ENCODE data around the gene MAPK12. TPM values are rescaled to one million over a fixed set of nuclear protein-coding genes. Genes with fewer than 3 reads are reported as not detected.

MAPK12 gene
- total RNA-seq, 4 donors from 2014 or later: 12.3 to 32.0 (median 24.1) TPM

GRCh38 chr22:50286275-50286674 lies 24.8 kb upstream of the MAPK12 start:
- TF ChIP-seq CTCF (IDR thresholded peaks at IDR 0.05): no peak
- TF ChIP-seq POLR2A (IDR thresholded peaks at IDR 0.05): no peak
- no peak for TF ChIP-seq EP300 (IDR thresholded peaks at IDR 0.05)
- WGBS, 2 donors: 85 to 92% methylated on average over 7 to 21 of the region's 21 CpGs
- no peak overlapping the region for H3K27ac ChIP-seq
- H3K36me3 ChIP-seq: peaks cover 24 to 97% (median 40%) of the 10 kb centered on the region in 3 donors
- peaks cover 0 to 30% (median 0%) of the 10 kb centered on the region in 4 donors for H3K4me1 ChIP-seq
- DNase-seq (ENCODE audit: low spot score in 2 of 2): no peak
- H3K9me3 ChIP-seq: no peaks in the 10 kb centered on the region
- no peaks in the 10 kb centered on the region for H3K27me3 ChIP-seq
- no peak overlapping the region for H3K4me3 ChIP-seq

GRCh38 chr22:50285568-50286229 lies 24.2 kb upstream of the MAPK12 start:
- Histone ChIP-seq H3K9me3 (no peaks in the 10 kb centered on the region), H3K4me1 (peaks cover 0 to 25% (median 0%) of the 10 kb centered on the region in 4 donors), H3K36me3 (peaks cover 24 to 97% (median 45%) of the 10 kb centered on the region in 3 donors), H3K27ac (no peak overlapping the region), H3K4me3 (no peak overlapping the region), H3K27me3 (no peaks in the 10 kb centered on the region)
- WGBS, 2 donors: 92 to 96% methylated on average over 19 to 25 of the region's 34 CpGs
- no peak for DNase-seq (ENCODE audit: low spot score in 2 of 2)
- TF ChIP-seq POLR2A (IDR thresholded peaks at IDR 0.05) (no peak), CTCF (IDR thresholded peaks at IDR 0.05) (no peak), EP300 (IDR thresholded peaks at IDR 0.05) (no peak)

- H3K27ac ChIP-seq: no peak overlapping the region
- DNase-seq (ENCODE audit: low spot score in 2 of 2): no peak
- H3K4me1 ChIP-seq: peaks cover 0 to 18% (median 0%) of the 10 kb centered on the region in 4 donors
- WGBS, 2 donors: 81 to 94% methylated on average over 4 to 6 of the region's 13 CpGs
- H3K9me3 ChIP-seq: no peaks in the 10 kb centered on the region
- no peaks in the 10 kb centered on the region for H3K27me3 ChIP-seq
- H3K36me3 ChIP-seq: peaks cover 28 to 97% (median 45%) of the 10 kb centered on the region in 3 donors
- no peak for TF ChIP-seq EP300 (IDR thresholded peaks at IDR 0.05)
- TF ChIP-seq CTCF (IDR thresholded peaks at IDR 0.05): no peak
- TF ChIP-seq POLR2A (IDR thresholded peaks at IDR 0.05): no peak
- no peak overlapping the region for H3K4me3 ChIP-seq
These were observed 23.0 kb upstream of the MAPK12 start for GRCh38 chr22:50284479-50284878.

GRCh38 chr22:50283821-50284220 lies 22.3 kb upstream of the MAPK12 start:
- H3K9me3 ChIP-seq: no peaks in the 10 kb centered on the region
- H3K4me1 ChIP-seq: peaks cover 0 to 12% (median 0%) of the 10 kb centered on the region in 4 donors
- H3K4me3 ChIP-seq: no peak overlapping the region
- 92 to 93% methylated on average over 25 to 30 of the region's 30 CpGs for WGBS, 2 donors
- no peaks in the 10 kb centered on the region for H3K27me3 ChIP-seq
- DNase-seq (ENCODE audit: low spot score in 2 of 2): no peak
- no peak overlapping the region for H3K27ac ChIP-seq
- H3K36me3 ChIP-seq: peaks cover 25 to 97% (median 40%) of the 10 kb centered on the region in 3 donors
- TF ChIP-seq POLR2A (IDR thresholded peaks at IDR 0.05): no peak
- TF ChIP-seq CTCF (IDR thresholded peaks at IDR 0.05): no peak
- TF ChIP-seq EP300 (IDR thresholded peaks at IDR 0.05): no peak

GRCh38 chr22:50282361-50283155 lies 21.1 kb upstream of the MAPK12 start:
- H3K4me1 ChIP-seq: peaks cover 0 to 6% (median 0%) of the 10 kb centered on the region in 4 donors
- no peaks in the 10 kb centered on the region for H3K9me3 ChIP-seq
- peaks cover 15 to 97% (median 31%) of the 10 kb centered on the region in 3 donors for H3K36me3 ChIP-seq
- DNase-seq (ENCODE audit: low spot score in 2 of 2): no peak
- no peak overlapping the region for H3K4me3 ChIP-seq
- 79 to 88% methylated on average over 26 to 39 of the region's 45 CpGs for WGBS, 2 donors
- TF ChIP-seq CTCF (IDR thresholded peaks at IDR 0.05) (no peak), EP300 (IDR thresholded peaks at IDR 0.05) (no peak), POLR2A (IDR thresholded peaks at IDR 0.05) (no peak)
- no peak overlapping the region for H3K27ac ChIP-seq
- no peaks in the 10 kb centered on the region for H3K27me3 ChIP-seq
